ENCODE results near the gene RBPJ. TPM values are rescaled to one million over a fixed set of nuclear protein-coding genes. Genes with fewer than 3 reads are reported as not detected.

Gene RBPJ
- total RNA-seq = 45.8 and 70.0 TPM in 2 replicates

DNA sequence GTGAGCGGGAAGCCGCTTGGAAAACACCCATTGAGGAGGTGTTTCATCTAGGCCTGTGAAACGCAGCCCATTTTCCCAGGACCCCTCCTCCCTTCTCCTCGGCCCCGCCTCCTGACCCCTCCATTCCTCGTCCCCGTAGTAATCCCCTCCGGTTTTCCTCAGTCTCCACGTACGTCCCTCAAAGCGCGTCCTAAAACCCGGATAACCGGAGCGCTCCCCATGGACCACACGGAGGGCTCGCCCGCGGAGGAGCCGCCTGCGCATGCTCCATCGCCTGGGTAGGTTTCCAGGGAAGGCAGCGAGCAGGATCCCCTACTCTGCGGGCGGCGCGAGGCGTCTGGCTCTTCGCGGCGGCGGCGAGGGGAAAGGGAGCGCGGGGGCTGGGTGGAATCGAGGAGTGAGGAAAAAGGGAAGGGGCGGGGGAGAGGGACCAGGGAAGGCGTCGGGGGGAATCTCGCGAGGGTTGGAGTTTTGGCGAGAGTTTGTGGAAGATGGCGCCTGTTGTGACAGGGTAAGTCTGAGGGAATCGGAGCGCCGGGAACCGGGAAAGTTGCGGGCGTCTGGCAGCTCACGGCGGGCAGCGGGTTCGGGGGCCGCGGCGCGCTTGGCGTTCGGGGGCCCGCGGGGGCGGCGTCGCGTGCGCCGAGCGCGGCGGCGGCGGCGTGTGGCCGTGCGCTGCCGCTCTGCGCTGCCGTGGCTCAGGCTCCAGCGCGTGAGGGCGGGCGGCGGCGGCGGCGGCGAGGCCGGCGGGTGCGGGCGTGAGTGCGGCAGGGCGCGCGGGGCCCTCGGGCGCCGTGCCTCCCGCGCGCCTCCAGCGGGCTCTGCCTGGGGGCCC, at the start of gene RBPJ:
Gene RBPJ, plus strand, starts transcription at position 477 of the 835 bp plus-strand sequence. Its CDS starts 15 bp downstream, at position 492.

Other genes with a start within 250 kb of the RBPJ start
- gene CCKAR, start 169.5 kb downstream of the RBPJ start, total RNA-seq = not detected in 2 replicates